ENCODE measurements around the gene CNPPD1. TPM values are rescaled to one million over a fixed set of nuclear protein-coding genes. Genes with fewer than 3 reads are reported as not detected.

The CNPPD1 gene
- total and polyA plus RNA-seq, 7 donors: 58.5 to 81.5 (median 71.7) TPM

GRCh38 chr2:219216535-219216915 lies 39.8 kb upstream of the CNPPD1 start:
- H3K27me3 ChIP-seq (ENCODE audit: insufficient read depth in 3 of 3, low read length in 2 of 3): no peaks in the 10 kb centered on the region
- ATAC-seq (no peak), DNase-seq (no peak)
- WGBS, 3 donors: 84 to 91% (median 86%) methylated on average over 6 of the region's 6 CpGs
- peaks cover 24% of the 10 kb centered on the region for H3K4me1 ChIP-seq
- intact Hi-C loops (cut with DNase I): loop anchor here in 1 of 2 donors (5.0 kb wide), 1 partner anchor 39 kb away; the partner anchor contains the start of genes CNPPD1 and RETREG2
- H3K36me3 ChIP-seq (ENCODE audit: insufficient read depth in 1 of 2, low read depth in 1 of 2): peaks cover 6 to 75% of the 10 kb centered on the region in 2 donors
- peak overlapping the region; percentile 69 for H3K4me3 ChIP-seq
- no peak for TF ChIP-seq CTCF (IDR thresholded peaks at IDR 0.05)
- H3K27ac ChIP-seq: peak overlapping the region; percentile 92
- H3K9me3 ChIP-seq: no peaks in the 10 kb centered on the region

DNA sequence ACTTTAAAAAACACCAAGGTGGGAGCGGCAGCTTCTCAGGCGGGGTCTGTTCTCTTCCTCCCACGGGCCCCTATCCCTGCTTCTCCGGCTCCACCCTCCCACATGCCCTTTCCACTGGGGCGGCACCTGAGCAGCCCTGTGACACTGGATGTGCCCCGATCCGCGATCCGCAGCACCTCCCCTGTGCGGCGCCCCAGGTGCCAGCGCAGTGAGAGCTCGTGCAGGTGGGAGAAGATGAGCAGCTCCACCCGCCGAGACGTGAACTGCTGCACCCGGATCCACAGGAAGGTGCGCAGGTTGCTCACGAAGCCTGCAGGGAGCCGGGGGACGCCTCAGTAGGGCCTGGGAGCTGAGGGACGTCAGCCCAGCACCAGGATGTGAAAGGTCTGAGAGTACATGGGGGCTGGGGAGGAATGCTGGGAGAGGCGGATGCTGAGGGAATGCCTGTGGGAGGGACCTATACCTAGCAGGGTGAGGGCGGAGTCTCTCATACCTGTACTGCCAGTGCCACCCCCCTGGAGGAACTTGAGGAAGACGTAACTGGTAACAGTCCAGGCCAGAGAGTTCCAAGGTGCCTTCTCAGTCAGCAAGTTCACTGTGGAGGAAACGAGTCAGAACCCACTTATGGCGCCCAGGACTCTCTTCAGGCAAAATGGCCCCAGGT lies 39.3 kb upstream of the CNPPD1 start:
- peaks cover 24% of the 10 kb centered on the region for H3K4me1 ChIP-seq
- intact Hi-C loops (cut with DNase I): loop anchor here in 1 of 2 donors (5.0 kb wide), 1 partner anchor 39 kb away; the partner anchor contains the start of genes CNPPD1 and RETREG2
- H3K27me3 ChIP-seq (ENCODE audit: insufficient read depth in 3 of 3, low read length in 2 of 3): no peaks in the 10 kb centered on the region
- no peaks in the 10 kb centered on the region for H3K9me3 ChIP-seq
- WGBS, 3 donors: 91 to 93% (median 92%) methylated on average over 27 of the region's 27 CpGs
- peak overlapping the region; percentile 92 for H3K27ac ChIP-seq
- ATAC-seq (no peak), DNase-seq (no peak)
- no peak for TF ChIP-seq CTCF (IDR thresholded peaks at IDR 0.05)
- no peak overlapping the region for H3K4me3 ChIP-seq
- H3K36me3 ChIP-seq (ENCODE audit: insufficient read depth in 1 of 2, low read depth in 1 of 2): peaks cover 2 to 75% of the 10 kb centered on the region in 2 donors

DNA sequence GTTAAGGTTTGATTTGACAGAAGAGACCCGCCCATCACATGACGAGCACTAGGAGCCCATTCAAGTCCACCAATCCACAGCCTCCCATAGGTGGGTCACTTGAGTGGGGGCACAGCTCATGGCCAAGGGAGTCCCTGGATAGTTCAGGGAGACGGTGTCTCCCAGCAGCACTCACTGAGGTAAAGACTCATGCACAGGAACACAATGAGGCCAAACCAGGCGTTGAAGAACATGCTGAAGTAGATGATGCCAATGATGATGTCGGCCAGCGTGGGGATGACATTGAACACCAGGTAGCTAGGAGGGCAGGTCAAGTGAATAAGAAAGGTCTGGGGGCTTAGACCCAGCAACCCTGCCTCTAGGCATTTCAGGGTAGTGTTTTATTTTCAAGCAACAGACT lies 38.1 kb upstream of the CNPPD1 start:
- no peak for ATAC-seq
- TF ChIP-seq CTCF (IDR thresholded peaks at IDR 0.05): no peak
- no peak overlapping the region for H3K27ac ChIP-seq
- no peak for DNase-seq
- H3K4me3 ChIP-seq: no peak overlapping the region
- peaks cover 22% of the 10 kb centered on the region for H3K4me1 ChIP-seq
- 81 to 91% (median 84%) methylated on average over 6 of the region's 6 CpGs for WGBS, 3 donors
- H3K9me3 ChIP-seq: no peaks in the 10 kb centered on the region
- intact Hi-C loops (cut with DNase I): loop anchor here in 1 of 2 donors (5.0 kb wide), 1 partner anchor 37 kb away; the partner anchor contains the start of genes CNPPD1 and RETREG2
- no peaks in the 10 kb centered on the region for H3K27me3 ChIP-seq (ENCODE audit: insufficient read depth in 3 of 3, low read length in 2 of 3)
- H3K36me3 ChIP-seq (ENCODE audit: insufficient read depth in 1 of 2, low read depth in 1 of 2): peaks cover 0 to 75% of the 10 kb centered on the region in 2 donors

DNA sequence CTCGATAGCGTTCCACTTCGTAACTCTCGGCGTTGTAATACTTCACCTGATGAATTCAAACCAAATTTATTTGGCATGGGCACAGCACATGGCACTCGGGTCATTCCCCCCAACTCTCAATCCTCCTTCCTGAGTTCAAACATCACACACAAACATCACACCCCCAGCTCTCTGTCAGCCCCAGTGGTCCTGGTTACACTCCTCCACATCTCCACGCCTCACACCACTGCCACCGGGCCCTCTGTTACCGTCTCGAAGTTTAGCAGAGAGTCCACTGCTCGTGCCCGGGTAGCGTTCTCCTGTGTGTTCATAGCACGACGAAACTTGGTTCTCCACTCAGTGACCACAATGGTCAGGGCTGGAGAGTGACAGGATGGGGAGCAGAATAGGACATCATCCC lies 37.4 kb upstream of the CNPPD1 start:
- Histone ChIP-seq H3K4me1 (peaks cover 15% of the 10 kb centered on the region), H3K36me3 (ENCODE audit: insufficient read depth in 1 of 2, low read depth in 1 of 2) (peaks cover 3 to 77% of the 10 kb centered on the region in 2 donors), H3K27ac (no peak overlapping the region), H3K9me3 (no peaks in the 10 kb centered on the region), H3K4me3 (no peak overlapping the region), H3K27me3 (ENCODE audit: insufficient read depth in 3 of 3, low read length in 2 of 3) (no peaks in the 10 kb centered on the region)
- 93 to 96% (median 94%) methylated on average over 15 of the region's 15 CpGs for WGBS, 3 donors
- no peak for TF ChIP-seq CTCF (IDR thresholded peaks at IDR 0.05)
- ATAC-seq (no peak), DNase-seq (no peak)
- intact Hi-C loops (cut with DNase I): no loop called here
